22Rv1 (cell line): ENCODE data around the gene TCEAL4.
"Not testable (repeated sequence)": the region's sequence is repeated elsewhere in the genome, so short reads cannot be mapped to it uniquely, and the experiment has no call there.

Experiments
- H3K27ac ChIP-seq: fragments of 450-650 bp; 2 replicates; pipeline ENCODE4 v1.5.1; 2017
- CTCF ChIP-seq: fragments of 450-650 bp; IDR thresholded peaks from 2 replicates; pipeline ENCODE4 v1.5.1; 2017; ENCODE audit warnings: mild to moderate bottlenecking
- ZFX ChIP-seq: fragments of 450-650 bp; IDR thresholded peaks from 2 replicates; pipeline ENCODE4 v1.6.1; 2017; ENCODE audit warnings: antibody characterized with exemption, borderline replicate concordance

Gene TCEAL4

GRCh38 chrX:103586659-103587058 is 1.3 kb downstream of the TCEAL4 start:
- TF ChIP-seq ZFX (no peak), CTCF (no peak)
- peak overlapping the region; percentile 46 for H3K27ac ChIP-seq

- not testable (repeated sequence) for H3K27ac ChIP-seq
Measured at GRCh38 chrX:103592295-103592694, 7.0 kb downstream of the TCEAL4 start.

- not testable (repeated sequence) for H3K27ac ChIP-seq
Measured at GRCh38 chrX:103595202-103595601, 9.9 kb downstream of the TCEAL4 start.

- no peak for TF ChIP-seq CTCF
- no peak for TF ChIP-seq ZFX
- peak within 1 kb of the TSS; percentile 44 for H3K27ac ChIP-seq
Measured at GRCh38 chrX:103607364-103608305, 22.3 kb downstream of the TCEAL4 start, which contains the start of gene TCEAL3. TCEAL3 (plus strand) TSS chrX:103607963; CDS start chrX:103609065, 1,102 bp downstream.

GRCh38 chrX:103608306-103608963 is 23.1 kb downstream of the TCEAL4 start:
- H3K27ac ChIP-seq: peak overlapping the region; percentile 44
- TF ChIP-seq ZFX: no peak
- no peak for TF ChIP-seq CTCF

GRCh38 chrX:103610282-103610681 is 25.0 kb downstream of the TCEAL4 start:
- no peak overlapping the region for H3K27ac ChIP-seq
- no peak for TF ChIP-seq ZFX
- TF ChIP-seq CTCF: no peak

GRCh38 chrX:103613362-103613890 is 28.1 kb downstream of the TCEAL4 start:
- TF ChIP-seq ZFX (no peak), CTCF (no peak)
- H3K27ac ChIP-seq: no peak overlapping the region

- no peak overlapping the region for H3K27ac ChIP-seq
- TF ChIP-seq CTCF: no peak
- no peak for TF ChIP-seq ZFX
Measured at GRCh38 chrX:103614999-103615398, 29.7 kb downstream of the TCEAL4 start.
